ENCODE data around the gene SLC25A26. TPM values are rescaled to one million over a fixed set of nuclear protein-coding genes. Genes with fewer than 3 reads are reported as not detected.

SLC25A26 gene
- total RNA-seq, 1 experiment from 2014 or later, result 23.8 TPM

DNA sequence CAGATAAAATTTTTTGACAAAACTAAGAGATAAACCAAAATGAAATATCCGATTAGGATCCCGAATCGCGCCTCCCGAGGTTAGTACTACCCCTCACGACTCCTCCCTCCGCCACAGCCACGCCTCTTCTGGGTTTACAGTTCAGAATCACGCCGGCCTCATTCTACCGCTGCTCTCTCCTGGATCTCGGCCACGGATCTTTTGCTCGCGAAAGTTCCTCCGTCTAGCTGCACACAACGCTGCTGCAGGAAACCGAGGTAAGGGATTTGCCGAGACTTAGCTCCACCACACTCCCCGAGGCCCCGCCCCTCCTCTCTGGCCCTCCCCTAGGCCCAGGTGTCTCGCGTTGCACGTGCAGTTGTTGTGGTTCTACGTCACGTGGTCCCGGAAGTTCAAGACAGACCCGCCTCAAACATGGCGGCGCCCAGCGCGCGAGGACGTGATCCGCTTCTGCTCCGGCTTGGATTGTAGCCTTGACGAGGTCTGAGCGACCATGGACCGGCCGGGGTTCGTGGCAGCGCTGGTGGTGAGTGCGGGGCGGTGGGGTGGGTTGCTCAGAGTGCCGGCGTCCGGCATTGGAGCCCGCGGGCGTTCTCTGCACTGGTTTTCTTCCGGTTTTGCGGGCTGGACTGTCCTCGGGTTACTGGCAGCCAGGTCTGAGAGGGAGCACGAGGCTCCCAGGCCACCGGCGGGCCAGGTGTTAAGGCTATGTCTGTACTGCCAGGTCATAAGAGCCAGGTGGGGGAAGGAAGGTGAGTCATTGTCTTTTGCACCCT is at the start of gene SLC25A26 (continued):
- TF ChIP-seq POLR2A (IDR thresholded peaks at IDR 0.05; ENCODE audit: borderline replicate concordance, extremely low read depth, insufficient read depth, insufficient read length), result peak; percentile 25
- no peak for TF ChIP-seq EZH2 (IDR thresholded peaks at IDR 0.05)
- TF ChIP-seq SIN3A (IDR thresholded peaks at IDR 0.05; ENCODE audit: low read depth), result peak; percentile 99
- TF ChIP-seq EGR1 (IDR thresholded peaks at IDR 0.05; ENCODE audit: low read depth), result no peak
- TF ChIP-seq SP1 (IDR thresholded peaks at IDR 0.05; ENCODE audit: low read depth), result peak; percentile 71
- TF ChIP-seq FOSL1 (IDR thresholded peaks at IDR 0.05; ENCODE audit: low read depth), result no peak
- TF ChIP-seq ZFX (IDR thresholded peaks at IDR 0.05), result peak; percentile 27; the same call in 1 of the 2 replicates

DNA sequence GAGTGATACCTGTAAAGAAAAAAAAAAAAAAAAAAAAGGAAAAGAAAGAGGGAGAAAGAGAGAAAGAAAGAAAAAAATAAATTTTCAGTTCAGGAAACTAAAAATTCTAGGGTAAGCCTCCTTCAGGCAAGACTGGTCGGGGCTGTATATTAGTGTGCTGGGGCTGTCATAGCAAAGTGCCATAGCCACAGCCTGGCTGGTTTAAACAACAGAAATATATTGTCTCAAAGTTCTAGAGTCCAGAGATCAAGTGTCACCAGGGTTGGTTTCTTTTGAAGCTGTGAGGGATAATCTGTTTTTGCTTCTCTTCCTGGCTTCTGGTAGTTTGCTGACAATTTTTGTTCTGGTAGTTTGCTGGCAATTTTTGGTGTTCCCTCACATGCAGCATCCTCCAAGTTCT is 48.4 kb upstream of the SLC25A26 start:
- no peak overlapping the region for H3K4me3 ChIP-seq (replicated peaks in 1 of 2; ENCODE audit: low read depth in 1 of 2, low read length in 2 of 2)
- no peaks in the 10 kb centered on the region for H3K4me1 ChIP-seq (ENCODE audit: control insufficient read depth in 1 of 2, insufficient read depth in 2 of 2, low read length in 2 of 2)
- DNase-seq (ENCODE audit: low read depth, low spot score), result no peak
- intact Hi-C loops (cut with micrococcal nuclease), result no loop called here
- 0 out of 2 replicates have a peak, but pooled peaks cover 5% of the 10 kb centered on the region for H3K27me3 ChIP-seq (ENCODE audit: insufficient read depth, low read length)
- H3K4me2 ChIP-seq (ENCODE audit: low read length), result no peak overlapping the region
- no peaks in the 10 kb centered on the region for H4K20me1 ChIP-seq (ENCODE audit: insufficient read depth)
- TF ChIP-seq TCF7L2 (IDR thresholded peaks at IDR 0.05; ENCODE audit: borderline replicate concordance, extremely low read depth, insufficient read depth, insufficient read length) (no peak), RAD21 (IDR thresholded peaks at IDR 0.05; ENCODE audit: low read depth) (no peak), EZH2phosphoT487 (IDR thresholded peaks at IDR 0.05; ENCODE audit: borderline replicate concordance) (no peak), EZH2 (IDR thresholded peaks at IDR 0.05) (no peak), POLR2AphosphoS5 (IDR thresholded peaks at IDR 0.05; ENCODE audit: low read depth, low read length) (no peak), ZFX (IDR thresholded peaks at IDR 0.05) (no peak), CEBPB (IDR thresholded peaks at IDR 0.05; ENCODE audit: low read depth) (no peak), ATF3 (IDR thresholded peaks at IDR 0.05) (no peak)
- no peak overlapping the region for H2AFZ ChIP-seq (ENCODE audit: low read depth, low read length, poor library complexity, severe bottlenecking)
- POLR2A ChIA-PET, result no interaction called here
- no peak overlapping the region for H3K27ac ChIP-seq (ENCODE audit: low read depth, low read length)
- no TSS peak for BruUV-seq (replicated peaks)
- H3K9me2 ChIP-seq (ENCODE audit: insufficient read depth), result no peaks in the 10 kb centered on the region
- no peak for ATAC-seq
- H3K36me3 ChIP-seq (ENCODE audit: control insufficient read depth in 1 of 2, insufficient read depth in 2 of 2, low read length in 2 of 2), result no peaks in the 10 kb centered on the region
- H3K9me3 ChIP-seq (ENCODE audit: control insufficient read depth in 1 of 2, insufficient read depth in 1 of 2, low read depth in 1 of 2, low read length in 2 of 2), result no peaks in the 10 kb centered on the region
- RAD21 ChIA-PET (ENCODE audit: low non-redundant PET in 1 of 2, low total read pairs in 2 of 2, uncharacterized antibody in 2 of 2, unreplicated experiment in 2 of 2), result no interaction called here
- no peaks in the 10 kb centered on the region for H3K79me2 ChIP-seq (ENCODE audit: insufficient read depth, low read length)
- H3K9ac ChIP-seq (ENCODE audit: low read length), result no peak overlapping the region
- CTCF ChIA-PET, result no interaction called here

All from HCT116 (cell line).